ENCODE results near the gene LMO2.
"Not testable (repeated sequence)": the region's sequence is repeated elsewhere in the genome, so short reads cannot be mapped to it uniquely, and the experiment has no call there.

Gene LMO2

GRCh38 chr11:33829430-33830141 is 62.3 kb downstream of the LMO2 start:
- H3K9me3 ChIP-seq (ENCODE audit: low read length) = no peaks in the 10 kb centered on the region
- no peak overlapping the region for H2AFZ ChIP-seq (ENCODE audit: low read depth, low read length)
- peaks cover 45% of the 10 kb centered on the region for H3K27me3 ChIP-seq (ENCODE audit: insufficient read depth, low read length)
- no peaks in the 10 kb centered on the region for H3K36me3 ChIP-seq (ENCODE audit: insufficient read depth, low read length)
- peaks cover 5% of the 10 kb centered on the region for H3K4me1 ChIP-seq (ENCODE audit: insufficient read depth, low read length)
- peak overlapping the region; percentile 18 for H3K4me3 ChIP-seq (ENCODE audit: low read length)

GRCh38 chr11:33828604-33829429 is 63.1 kb downstream of the LMO2 start:
- peaks cover 5% of the 10 kb centered on the region for H3K4me1 ChIP-seq (ENCODE audit: insufficient read depth, low read length)
- H3K36me3 ChIP-seq (ENCODE audit: insufficient read depth, low read length) = no peaks in the 10 kb centered on the region
- peak overlapping the region; percentile 18 for H3K4me3 ChIP-seq (ENCODE audit: low read length)
- H2AFZ ChIP-seq (ENCODE audit: low read depth, low read length) = no peak overlapping the region
- H3K27me3 ChIP-seq (ENCODE audit: insufficient read depth, low read length) = peaks cover 45% of the 10 kb centered on the region
- H3K9me3 ChIP-seq (ENCODE audit: low read length) = no peaks in the 10 kb centered on the region

GRCh38 chr11:33827206-33827605 is 64.7 kb downstream of the LMO2 start:
- Histone ChIP-seq H3K9me3 (ENCODE audit: low read length) (no peaks in the 10 kb centered on the region), H3K27me3 (ENCODE audit: insufficient read depth, low read length) (peaks cover 40% of the 10 kb centered on the region), H3K4me1 (ENCODE audit: insufficient read depth, low read length) (peaks cover 5% of the 10 kb centered on the region), H2AFZ (ENCODE audit: low read depth, low read length) (no peak overlapping the region), H3K4me3 (ENCODE audit: low read length) (no peak overlapping the region), H3K36me3 (ENCODE audit: insufficient read depth, low read length) (no peaks in the 10 kb centered on the region)

GRCh38 chr11:33825854-33826560 is 65.9 kb downstream of the LMO2 start:
- H3K27me3 ChIP-seq (ENCODE audit: insufficient read depth, low read length) = peaks cover 35% of the 10 kb centered on the region
- peaks cover 5% of the 10 kb centered on the region for H3K4me1 ChIP-seq (ENCODE audit: insufficient read depth, low read length)
- no peaks in the 10 kb centered on the region for H3K36me3 ChIP-seq (ENCODE audit: insufficient read depth, low read length)
- no peak overlapping the region for H3K4me3 ChIP-seq (ENCODE audit: low read length)
- H2AFZ ChIP-seq (ENCODE audit: low read depth, low read length) = no peak overlapping the region
- no peaks in the 10 kb centered on the region for H3K9me3 ChIP-seq (ENCODE audit: low read length)

GRCh38 chr11:33822981-33823380 is 68.9 kb downstream of the LMO2 start:
- H3K36me3 ChIP-seq (ENCODE audit: insufficient read depth, low read length); H2AFZ ChIP-seq (ENCODE audit: low read depth, low read length); H3K9me3 ChIP-seq (ENCODE audit: low read length); H3K4me3 ChIP-seq (ENCODE audit: low read length); H3K4me1 ChIP-seq (ENCODE audit: insufficient read depth, low read length): not testable (repeated sequence)
- peaks cover 38% of the 10 kb centered on the region for H3K27me3 ChIP-seq (ENCODE audit: insufficient read depth, low read length)

DNA sequence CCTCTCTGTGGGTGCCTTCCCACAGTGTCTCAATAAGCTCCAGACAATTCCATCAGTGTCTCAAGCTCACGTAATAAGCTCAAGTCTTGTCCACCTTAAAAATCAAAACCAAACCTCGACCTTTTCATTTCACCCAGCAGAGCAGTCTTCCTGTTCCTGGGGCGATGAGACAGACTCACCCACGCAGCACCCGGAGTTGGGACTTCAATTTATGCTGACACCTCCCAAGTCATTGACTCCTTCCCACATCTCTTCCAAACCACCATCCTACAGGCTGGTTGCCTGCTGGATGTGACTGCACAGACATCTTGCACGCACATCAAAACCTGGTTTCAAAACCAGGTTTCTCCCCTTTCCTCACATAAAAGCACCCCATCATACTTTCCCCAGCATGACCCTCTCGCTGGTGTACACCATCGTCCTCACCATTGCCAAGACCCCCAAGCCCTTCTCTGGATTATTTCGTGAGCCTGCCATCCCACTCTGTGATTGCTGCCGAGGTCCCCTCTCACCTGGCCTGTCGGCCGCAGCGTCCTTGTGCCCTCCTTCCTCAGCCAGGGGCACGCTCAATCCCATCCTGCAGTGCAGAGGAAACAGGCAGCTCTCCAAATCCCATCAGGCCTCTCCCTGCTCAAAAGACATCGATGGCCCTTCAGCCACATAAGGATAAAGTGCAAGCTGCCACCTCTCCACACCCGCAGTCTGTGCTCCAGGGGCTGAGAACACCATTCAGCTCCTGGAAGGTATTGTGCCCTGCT is 72.4 kb downstream of the LMO2 start:
- H3K9me3 ChIP-seq (ENCODE audit: low read length) = no peaks in the 10 kb centered on the region
- no peaks in the 10 kb centered on the region for H3K4me1 ChIP-seq (ENCODE audit: insufficient read depth, low read length)
- H3K4me3 ChIP-seq (ENCODE audit: low read length) = no peak overlapping the region
- no peaks in the 10 kb centered on the region for H3K36me3 ChIP-seq (ENCODE audit: insufficient read depth, low read length)
- no peak overlapping the region for H2AFZ ChIP-seq (ENCODE audit: low read depth, low read length)
- peaks cover 36% of the 10 kb centered on the region for H3K27me3 ChIP-seq (ENCODE audit: insufficient read depth, low read length)

All from neuron (in vitro differentiated cells).